Measurements from ENCODE around the gene ZNF414.

The ZNF414 gene

GRCh38 chr19:8489561-8490394 is 24.2 kb downstream of the ZNF414 start:
- no peak for DNase-seq

GRCh38 chr19:8488365-8488764 is 25.6 kb downstream of the ZNF414 start:
- no peak for DNase-seq

- no peak for DNase-seq
These were observed 26.7 kb downstream of the ZNF414 start for GRCh38 chr19:8487137-8487851.

DNA sequence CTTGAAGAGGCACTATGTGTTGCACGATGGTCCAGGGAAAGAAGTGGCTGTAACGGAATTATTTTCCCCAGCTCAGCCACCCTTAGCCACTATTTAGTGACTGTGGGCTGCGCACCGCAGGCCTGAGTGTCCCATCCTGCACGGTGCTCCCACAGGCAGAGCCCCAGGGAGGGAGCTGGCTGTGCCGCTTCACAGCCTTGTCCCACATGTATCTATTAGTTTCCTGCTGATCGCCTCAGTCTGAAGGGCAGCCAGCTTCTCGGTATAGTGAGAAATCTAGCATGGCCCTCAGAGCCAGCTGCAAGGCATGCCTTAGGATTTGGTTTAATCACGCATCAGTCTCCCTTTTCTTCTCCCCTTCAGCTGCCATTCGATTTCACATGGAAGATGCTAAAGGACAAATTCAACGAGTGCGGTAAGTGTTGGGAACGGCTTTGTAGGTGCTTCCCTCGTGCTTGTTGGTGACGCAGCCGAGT is 27.3 kb downstream of the ZNF414 start:
- DNase-seq, result no peak

DNA sequence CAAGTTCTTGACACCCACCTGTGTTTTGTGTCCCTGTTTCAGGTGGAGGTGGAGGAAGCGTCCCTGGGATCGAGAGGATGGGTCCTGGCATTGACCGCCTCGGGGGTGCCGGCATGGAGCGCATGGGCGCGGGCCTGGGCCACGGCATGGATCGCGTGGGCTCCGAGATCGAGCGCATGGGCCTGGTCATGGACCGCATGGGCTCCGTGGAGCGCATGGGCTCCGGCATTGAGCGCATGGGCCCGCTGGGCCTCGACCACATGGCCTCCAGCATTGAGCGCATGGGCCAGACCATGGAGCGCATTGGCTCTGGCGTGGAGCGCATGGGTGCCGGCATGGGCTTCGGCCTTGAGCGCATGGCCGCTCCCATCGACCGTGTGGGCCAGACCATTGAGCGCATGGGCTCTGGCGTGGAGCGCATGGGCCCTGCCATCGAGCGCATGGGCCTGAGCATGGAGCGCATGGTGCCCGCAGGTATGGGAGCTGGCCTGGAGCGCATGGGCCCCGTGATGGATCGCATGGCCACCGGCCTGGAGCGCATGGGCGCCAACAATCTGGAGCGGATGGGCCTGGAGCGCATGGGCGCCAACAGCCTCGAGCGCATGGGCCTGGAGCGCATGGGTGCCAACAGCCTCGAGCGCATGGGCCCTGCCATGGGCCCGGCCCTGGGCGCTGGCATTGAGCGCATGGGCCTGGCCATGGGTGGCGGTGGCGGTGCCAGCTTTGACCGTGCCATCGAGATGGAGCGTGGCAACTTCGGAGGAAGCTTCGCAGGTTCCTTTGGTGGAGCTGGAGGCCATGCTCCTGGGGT is 28.2 kb downstream of the ZNF414 start:
- no peak for DNase-seq

GRCh38 chr19:8484331-8484894 is 29.6 kb downstream of the ZNF414 start:
- no peak for DNase-seq

- no peak for DNase-seq
These were observed 30.8 kb downstream of the ZNF414 start for GRCh38 chr19:8483165-8483564.

- no peak for DNase-seq
These were observed 31.3 kb downstream of the ZNF414 start for GRCh38 chr19:8482696-8483095.

GRCh38 chr19:8481616-8482015 is 32.4 kb downstream of the ZNF414 start:
- DNase-seq, result no peak

DNA sequence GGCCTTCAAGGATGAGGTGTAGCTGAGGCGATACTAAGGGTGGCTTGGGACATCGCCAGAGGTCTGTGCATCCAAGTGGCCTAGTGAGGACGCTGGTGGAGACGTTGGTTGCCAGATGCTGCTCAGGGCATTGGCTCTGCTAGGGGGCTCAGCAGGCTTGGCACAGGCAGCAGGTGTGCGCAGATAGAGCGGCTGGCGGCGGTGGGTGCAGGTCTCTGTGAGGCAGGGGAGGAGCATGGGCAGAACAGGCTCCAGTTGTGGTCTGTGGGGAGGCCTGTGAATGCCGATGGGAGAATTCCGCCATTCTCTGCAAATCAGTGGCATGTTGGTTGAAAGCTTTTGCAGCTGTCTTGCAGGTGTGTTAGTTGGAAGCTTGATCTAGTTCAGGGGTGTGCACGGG is 32.8 kb downstream of the ZNF414 start:
- DNase-seq, result no peak

- DNase-seq, result no peak
These were observed 35.4 kb downstream of the ZNF414 start for GRCh38 chr19:8478598-8478997.

DNA sequence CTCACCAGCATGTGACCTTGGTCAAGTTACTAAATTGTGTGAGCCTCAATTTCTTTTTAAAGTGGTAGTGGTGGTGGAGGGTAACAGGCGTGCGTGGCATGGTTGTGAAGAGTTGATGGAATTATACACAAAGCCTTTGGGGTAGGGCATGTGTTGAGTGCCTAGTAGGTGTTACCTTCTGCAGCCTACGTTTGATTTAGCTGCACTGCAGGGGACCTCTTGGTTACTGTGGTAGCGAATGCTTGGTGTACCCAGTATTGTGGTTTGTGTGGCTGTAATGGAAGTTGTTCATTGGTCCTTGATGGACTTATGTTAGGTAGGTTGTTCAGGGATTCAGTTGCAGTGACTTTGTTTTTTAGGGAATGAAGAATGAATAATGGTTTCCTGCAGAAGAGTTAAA is 36.1 kb downstream of the ZNF414 start:
- DNase-seq, result no peak

DNA sequence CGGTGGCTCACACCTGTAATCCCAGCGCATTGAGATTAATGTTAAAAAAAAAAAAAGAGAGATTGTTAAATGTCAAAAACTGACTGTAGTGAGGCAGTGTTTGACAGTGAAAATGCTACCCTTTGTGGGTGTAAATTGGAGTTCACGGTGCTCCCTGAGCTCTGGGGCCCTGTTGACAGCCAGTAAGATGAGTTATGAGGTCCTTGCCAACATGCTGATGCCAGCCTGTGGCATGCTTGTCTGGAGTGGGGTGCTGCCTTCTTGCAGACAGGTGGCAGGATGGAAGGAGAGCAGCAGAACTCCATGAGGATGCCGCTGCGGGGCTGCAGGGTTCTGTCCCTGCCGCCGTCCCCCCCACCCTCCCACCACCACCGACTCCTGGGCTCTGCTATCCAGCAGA is 37.4 kb downstream of the ZNF414 start:
- DNase-seq, result no peak

DNA sequence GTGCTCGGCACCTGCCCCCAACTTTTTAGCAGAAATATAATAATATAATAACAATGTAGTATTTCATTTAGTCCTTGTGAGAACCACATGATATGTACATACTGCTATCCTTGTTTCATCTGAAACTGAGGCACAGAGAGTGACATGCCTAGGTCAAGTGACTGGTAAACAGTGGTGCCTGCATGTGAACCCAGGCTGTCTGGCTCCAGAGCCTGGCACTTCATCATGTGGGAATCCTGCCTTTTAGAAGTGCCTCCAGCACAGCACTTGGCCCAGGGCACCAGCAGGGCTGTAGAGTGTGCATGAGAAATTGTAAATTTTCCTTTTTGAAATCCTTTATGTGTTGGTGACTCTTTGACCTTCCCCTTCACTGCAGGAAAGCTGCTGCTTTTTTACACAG is 39.0 kb downstream of the ZNF414 start:
- no peak for DNase-seq

DNA sequence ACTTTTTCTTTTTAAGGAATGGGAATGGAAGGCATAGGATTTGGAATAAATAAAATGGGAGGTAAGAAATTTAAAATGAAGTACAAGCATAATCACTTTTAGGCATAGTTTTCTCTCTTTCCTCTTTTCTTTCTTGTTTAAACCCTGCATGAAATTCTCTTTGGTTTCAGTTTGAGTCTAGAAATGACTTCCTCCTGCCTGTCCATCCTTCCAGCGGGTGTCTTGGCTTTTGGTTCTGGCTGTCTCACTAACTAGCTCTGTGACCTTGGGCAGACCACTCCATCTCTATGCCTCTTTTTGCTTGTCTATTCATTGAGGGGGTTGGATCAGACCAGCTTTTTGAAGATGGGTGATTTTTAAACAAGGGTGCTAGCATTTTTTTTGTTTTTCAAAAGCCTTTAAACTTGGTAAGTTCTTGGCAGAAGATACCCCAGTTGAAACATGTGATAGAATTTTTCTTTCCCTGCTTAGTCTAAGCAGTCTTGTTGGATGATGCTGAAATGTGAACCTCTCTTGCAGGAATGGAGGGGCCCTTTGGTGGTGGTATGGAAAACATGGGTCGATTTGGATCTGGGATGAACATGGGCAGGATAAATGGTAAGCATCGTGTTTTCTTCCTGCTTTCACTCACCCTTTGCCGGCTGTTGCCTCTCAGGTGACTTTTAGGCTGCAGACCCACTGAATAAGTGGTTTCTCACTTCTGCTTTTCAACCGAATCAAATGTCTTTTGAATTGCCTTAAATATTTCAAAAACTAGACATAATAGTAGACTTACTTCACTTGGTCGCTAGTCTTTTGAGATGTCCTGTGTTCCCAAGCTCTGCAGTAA is 40.1 kb downstream of the ZNF414 start:
- no peak for DNase-seq

DNA sequence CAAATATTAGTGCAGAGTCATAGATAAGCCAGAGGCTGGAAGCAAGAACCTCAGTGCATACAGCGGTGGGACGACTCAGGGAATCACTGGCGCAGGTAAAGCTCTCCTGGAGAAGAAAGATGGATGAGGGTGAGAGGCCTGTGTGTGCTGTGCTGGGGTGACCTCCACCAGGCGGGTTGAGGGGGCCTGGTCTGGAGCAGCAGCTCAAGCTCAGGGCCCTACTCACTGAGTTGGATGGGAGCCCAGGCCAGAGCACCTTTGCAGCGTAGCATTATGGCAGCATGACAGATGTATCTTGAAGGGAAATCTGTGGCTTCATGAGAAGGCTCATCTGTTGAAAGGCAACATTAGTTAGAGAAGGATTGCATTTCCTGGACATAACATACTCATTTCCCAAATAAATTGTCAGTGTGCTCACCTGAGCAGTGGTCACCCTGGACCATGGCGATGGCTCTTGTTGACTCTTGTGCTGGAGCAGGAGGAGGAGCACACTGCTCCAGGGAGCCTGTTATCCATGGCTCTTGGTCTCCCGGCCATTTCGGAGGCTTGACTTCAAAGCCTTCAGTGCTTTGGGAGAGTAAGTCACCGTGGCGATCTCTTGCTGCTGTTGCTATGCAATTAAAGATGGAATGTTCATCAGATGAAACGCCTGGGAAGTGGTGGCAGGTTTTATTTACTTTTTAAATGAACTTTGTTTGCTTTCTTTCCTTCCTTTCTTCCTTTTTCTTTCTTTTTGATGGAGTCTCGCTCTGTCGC is 44.2 kb downstream of the ZNF414 start:
- DNase-seq, result no peak

DNA sequence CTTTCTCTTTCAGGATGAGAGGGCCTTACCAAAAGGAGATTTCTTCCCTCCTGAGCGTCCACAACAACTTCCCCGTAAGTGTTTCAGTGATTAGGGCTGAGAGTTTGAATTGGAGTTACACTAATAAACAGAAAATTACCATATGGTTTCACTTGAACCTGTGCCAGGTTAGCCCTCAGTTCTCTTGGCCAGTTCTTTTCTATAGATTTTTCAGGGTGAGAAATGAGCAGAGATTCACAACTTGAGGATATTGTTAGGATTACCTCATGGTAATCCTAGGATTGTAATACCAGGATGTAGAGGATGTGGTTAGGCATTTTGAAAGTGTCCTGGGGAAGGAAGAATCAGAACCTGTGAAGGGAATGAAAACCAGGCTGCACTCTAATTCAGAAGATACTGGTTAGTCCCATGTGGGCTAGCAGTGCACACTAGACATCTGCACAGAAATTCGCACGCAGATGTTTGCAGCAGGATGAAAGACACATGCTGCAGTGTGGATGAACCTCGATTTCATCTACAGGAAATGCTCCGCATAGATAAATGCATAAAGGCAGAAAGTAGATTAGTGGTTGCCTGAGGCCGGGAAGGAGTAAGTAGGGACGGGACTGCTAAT is 45.1 kb downstream of the ZNF414 start:
- DNase-seq, result peak in 1 of 2 experiments; percentile 5

- no peak for DNase-seq
These were observed 45.8 kb downstream of the ZNF414 start for GRCh38 chr19:8468124-8468523.

DNA sequence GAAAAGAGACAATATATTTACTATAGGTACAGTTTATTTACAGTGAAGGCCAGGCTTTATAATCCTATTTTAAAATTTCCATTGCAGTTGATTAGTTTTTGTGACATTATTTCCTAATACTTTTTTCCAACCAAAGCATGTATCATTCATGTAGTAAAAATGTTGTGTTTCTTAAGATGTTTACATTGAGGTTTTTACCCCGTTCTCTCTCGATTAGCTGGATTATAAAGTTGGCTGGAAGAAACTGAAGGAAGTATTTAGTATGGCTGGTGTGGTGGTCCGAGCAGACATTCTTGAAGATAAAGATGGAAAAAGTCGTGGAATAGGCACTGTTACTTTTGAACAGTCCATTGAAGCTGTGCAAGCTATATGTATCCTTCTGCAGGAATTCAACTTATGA is 47.9 kb downstream of the ZNF414 start:
- DNase-seq, result no peak

DNA sequence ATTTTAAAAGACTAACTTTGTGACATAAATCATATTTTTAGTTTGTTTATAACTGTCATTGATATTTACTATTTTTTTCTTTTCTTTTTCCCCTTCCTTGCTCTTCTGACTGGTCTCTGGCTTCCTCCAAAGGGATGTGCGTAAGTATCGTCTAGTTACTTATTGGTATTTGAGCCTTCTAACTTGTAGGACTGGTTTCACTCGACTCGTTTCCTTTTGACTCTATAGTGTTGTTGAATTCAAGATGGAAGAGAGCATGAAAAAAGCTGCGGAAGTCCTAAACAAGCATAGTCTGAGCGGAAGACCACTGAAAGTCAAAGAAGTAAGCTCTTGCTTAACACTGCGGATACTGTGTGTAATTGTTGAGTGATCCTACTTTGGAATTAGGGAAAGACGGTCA is 50.6 kb downstream of the ZNF414 start:
- no peak for DNase-seq

DNA sequence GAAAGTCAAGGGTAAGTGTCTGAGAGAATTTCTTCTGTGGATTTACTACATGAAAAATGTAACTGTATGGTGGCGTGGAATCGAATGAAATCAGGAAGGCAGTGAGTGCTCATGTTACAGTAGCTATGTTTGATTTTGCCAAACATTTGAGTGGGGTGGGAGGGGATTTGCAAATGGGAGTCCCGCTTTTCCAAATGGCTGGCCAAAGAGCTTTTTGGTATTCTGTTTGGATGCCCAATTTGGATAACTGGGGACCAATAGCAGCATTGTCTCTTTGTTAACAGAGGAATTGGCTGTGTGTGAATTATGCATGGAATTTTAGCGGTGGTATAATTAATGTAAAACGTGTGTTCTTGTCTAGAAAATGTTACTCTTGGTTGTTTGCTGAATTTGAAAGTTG is 51.4 kb downstream of the ZNF414 start:
- DNase-seq, result no peak
